Gastroesophageal sphincter (tissue), 4 donors: ENCODE results near the gene LTF. TPM values are rescaled to one million over a fixed set of nuclear protein-coding genes. Genes with fewer than 3 reads are reported as not detected.
"Not testable (repeated sequence)": the region's sequence is repeated elsewhere in the genome, so short reads cannot be mapped to it uniquely, and the experiment has no call there.

ENCODE experiments used
- ATAC-seq: fragments of 150-250 bp; one replicate; pipeline ENCODE4 v1.9.1; 2016; ENCODE audit warnings: mild to moderate bottlenecking, moderate library complexity
- H3K27ac ChIP-seq, 4 donors: fragments of 200-600 bp; sonication (generic) in 3 of 4; 1 replicate in 3 of 4; 2 replicates in 1 of 4; pipeline ENCODE4 v1.5.1; 2016 to 2019
- H3K27me3 ChIP-seq: fragments of 200-600 bp; sonication (generic); one replicate; pipeline ENCODE4 v1.5.1; 2019
- H3K36me3 ChIP-seq, 2 donors: fragments of 200-600 bp; sonication (generic); one replicate each; pipeline ENCODE4 v1.5.1; 2019; ENCODE audit warnings: control low read depth in 1 of 2
- H3K4me1 ChIP-seq, 3 donors: fragments of 200-600 bp; sonication (generic); 1 replicate in 2 of 3; 2 replicates in 1 of 3; pipeline ENCODE4 v1.5.1; 2016 to 2019; ENCODE audit warnings: control low read depth in 2 of 3
- H3K4me3 ChIP-seq, 2 donors: fragments of 200-600 bp; sonication (generic); one replicate each; pipeline ENCODE4 v1.5.1; 2019; ENCODE audit warnings: mild to moderate bottlenecking in 1 of 2, moderate library complexity in 1 of 2
- H3K9me3 ChIP-seq, 3 donors: fragments of 200-600 bp; sonication (generic); one replicate each; pipeline ENCODE4 v1.5.1; 2017 to 2019; ENCODE audit warnings: control low read depth in 2 of 3
- CTCF ChIP-seq, 4 experiments: fragments of 200-600 bp in 2 of 4; fragments of 450-650 bp in 2 of 4; sonication (generic) in 1 of 4; IDR thresholded peaks; one replicate each; pipeline ENCODE4 v1.5.1; 2017 to 2019; ENCODE audit warnings: antibody characterized with exemption in 4 of 4, mild to moderate bottlenecking in 2 of 4, moderate library complexity in 2 of 4
- EP300 ChIP-seq: sonication (generic); formaldehyde crosslinking; IDR thresholded peaks from one replicate; pipeline ENCODE4 v1.6.1; 2017; ENCODE audit warnings: antibody characterized with exemption, mild to moderate bottlenecking
- POLR2A ChIP-seq, 2 donors: fragments of 450-650 bp; IDR thresholded peaks; one replicate each; pipeline ENCODE4 v1.6.1; 2017; ENCODE audit warnings: antibody characterized with exemption in 2 of 2, mild to moderate bottlenecking in 2 of 2, moderate library complexity in 1 of 2
- POLR2AphosphoS5 ChIP-seq: sonication (generic); formaldehyde crosslinking; IDR thresholded peaks from one replicate; pipeline ENCODE4 v1.6.1; 2017; ENCODE audit warnings: antibody characterized with exemption
- WGBS, 2 donors: methylation state at CpG; one replicate each; pipeline ENCODE4 v1.1.5; 2018; ENCODE audit warnings: low coverage in 1 of 2; 5-methylcytosine and 5-hydroxymethylcytosine counted together
- total RNA-seq, 4 donors: library from RNA; depleted of rRNA; stranded (reverse); fragments of >200 nt; gene quantifications; one replicate each; pipeline ENCODE4 v1.1.0, GENCODE V29; 2016

The LTF gene
- total RNA-seq, 4 donors from 2014 or later = 1.2 to 198 (median 1.4) TPM

DNA sequence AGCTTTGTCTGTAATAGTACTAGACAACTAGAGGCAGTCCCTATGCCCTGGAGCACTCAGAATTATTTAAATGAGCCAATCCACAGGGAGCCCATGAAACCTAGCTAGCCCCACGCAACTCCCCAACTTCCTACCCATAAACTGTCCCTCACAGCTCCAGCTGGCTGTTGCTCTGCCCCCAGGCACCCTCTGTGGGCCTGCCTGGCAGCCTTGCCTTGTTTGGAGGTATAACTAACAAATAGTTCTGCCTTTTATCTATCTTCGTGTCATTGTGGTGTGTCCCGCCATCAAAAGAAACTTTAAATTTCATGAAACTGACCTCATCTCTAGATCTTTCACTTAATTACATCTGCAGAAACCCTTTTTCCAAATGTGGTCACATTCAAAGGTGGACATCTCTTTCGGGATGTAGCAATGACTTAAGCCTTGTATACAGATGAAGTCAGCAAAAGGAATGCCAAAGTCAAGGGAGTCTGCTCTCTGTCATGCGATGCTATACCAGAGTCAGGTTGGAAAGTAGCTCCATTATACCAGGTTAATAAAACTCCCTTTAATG is 31.3 kb upstream of the LTF start:
- H3K27me3 ChIP-seq = peaks cover 8% of the 10 kb centered on the region
- no peak overlapping the region for H3K27ac ChIP-seq
- no peaks in the 10 kb centered on the region for H3K36me3 ChIP-seq
- no peaks in the 10 kb centered on the region for H3K9me3 ChIP-seq
- 56 to 57% methylated on average over 3 to 5 of the region's 5 CpGs for WGBS, 2 donors
- H3K4me3 ChIP-seq = no peak overlapping the region
- H3K4me1 ChIP-seq = no peaks in the 10 kb centered on the region
- ATAC-seq = no peak
- no peak for TF ChIP-seq CTCF (IDR thresholded peaks at IDR 0.05)
- TF ChIP-seq POLR2A (IDR thresholded peaks at IDR 0.05) = no peak
- TF ChIP-seq EP300 = no peak
- TF ChIP-seq POLR2AphosphoS5 = no peak

DNA sequence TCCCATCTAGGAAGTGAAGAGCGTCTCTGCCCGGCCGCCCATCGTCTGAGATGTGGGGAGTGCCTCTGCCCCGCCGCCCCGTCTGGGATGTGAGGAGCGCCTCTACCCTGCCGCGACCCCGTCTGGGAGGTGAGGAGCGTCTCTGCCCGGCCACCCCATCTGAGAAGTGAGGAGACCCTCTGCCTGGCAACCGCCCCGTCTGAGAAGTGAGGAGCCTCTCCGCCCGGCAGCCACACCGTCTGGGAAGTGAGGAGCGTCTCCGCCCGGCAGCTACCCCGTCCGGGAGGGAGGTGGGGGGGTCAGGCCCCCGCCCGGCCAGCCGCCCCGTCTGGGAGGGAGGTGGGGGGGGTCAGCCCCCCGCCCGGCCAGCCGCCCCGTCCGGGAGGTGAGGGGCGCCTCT is 29.8 kb upstream of the LTF start:
- H3K27ac ChIP-seq, H3K9me3 ChIP-seq, H3K27me3 ChIP-seq, H3K36me3 ChIP-seq, H3K4me1 ChIP-seq, H3K4me3 ChIP-seq, ATAC-seq: not testable (repeated sequence)
- WGBS, 2 donors = no CpG with 5 or more reads among the region's 33 CpGs

GRCh38 chr3:46492890-46493547 is 28.3 kb upstream of the LTF start:
- H3K4me3 ChIP-seq = no peak overlapping the region
- H3K27me3 ChIP-seq = peaks cover 8% of the 10 kb centered on the region
- TF ChIP-seq CTCF (IDR thresholded peaks at IDR 0.05) (no peak), POLR2AphosphoS5 (no peak), EP300 (no peak), POLR2A (IDR thresholded peaks at IDR 0.05) (no peak)
- H3K9me3 ChIP-seq = no peaks in the 10 kb centered on the region
- no peak overlapping the region for H3K27ac ChIP-seq
- WGBS, 2 donors = 80 to 84% methylated on average over 1 to 6 of the region's 6 CpGs
- peaks cover 0 to 7% (median 4%) of the 10 kb centered on the region in 3 donors for H3K4me1 ChIP-seq
- no peaks in the 10 kb centered on the region for H3K36me3 ChIP-seq
- no peak for ATAC-seq

- no peaks in the 10 kb centered on the region for H3K9me3 ChIP-seq
- H3K27ac ChIP-seq = no peak overlapping the region
- ATAC-seq = no peak
- peaks cover 6% of the 10 kb centered on the region for H3K27me3 ChIP-seq
- TF ChIP-seq POLR2AphosphoS5 = no peak
- TF ChIP-seq POLR2A (IDR thresholded peaks at IDR 0.05) = no peak
- no peak for TF ChIP-seq EP300
- no peak for TF ChIP-seq CTCF (IDR thresholded peaks at IDR 0.05)
- 59 to 76% methylated on average over 8 to 11 of the region's 11 CpGs for WGBS, 2 donors
- H3K4me3 ChIP-seq = no peak overlapping the region
- no peaks in the 10 kb centered on the region for H3K36me3 ChIP-seq
- peaks cover 0 to 7% (median 4%) of the 10 kb centered on the region in 3 donors for H3K4me1 ChIP-seq
Observed at GRCh38 chr3:46491089-46492070, 26.7 kb upstream of the LTF start.

GRCh38 chr3:46490338-46491084 is 25.8 kb upstream of the LTF start:
- Histone ChIP-seq H3K4me1 (peaks cover 0 to 7% (median 4%) of the 10 kb centered on the region in 3 donors), H3K9me3 (no peaks in the 10 kb centered on the region), H3K27me3 (peaks cover 15% of the 10 kb centered on the region), H3K4me3 (no peak overlapping the region), H3K36me3 (no peaks in the 10 kb centered on the region), H3K27ac (no peak overlapping the region)
- TF ChIP-seq CTCF (IDR thresholded peaks at IDR 0.05) = no peak
- TF ChIP-seq POLR2AphosphoS5 = no peak
- TF ChIP-seq POLR2A (IDR thresholded peaks at IDR 0.05) = no peak
- TF ChIP-seq EP300 = no peak
- WGBS, 2 donors = 75 to 84% methylated on average over 4 to 6 of the region's 6 CpGs
- ATAC-seq = no peak
